HEK293 (cell line): Measurements from ENCODE around the gene PTPRN2.

Experiments used
- KLF9 ChIP-seq: fragments of 450-650 bp; formaldehyde crosslinking; IDR thresholded peaks from 2 replicates; pipeline ENCODE4 v1.5.1; 2016; ENCODE audit warnings: missing biosample characterization, missing genetic modification characterization, low read depth
- PRDM10 ChIP-seq: fragments of 450-650 bp; formaldehyde crosslinking; IDR thresholded peaks from 2 replicates; pipeline ENCODE4 v1.5.1; 2016; ENCODE audit warnings: missing biosample characterization, missing genetic modification characterization
- RBAK ChIP-seq: fragments of 450-650 bp; formaldehyde crosslinking; IDR thresholded peaks from 2 replicates; pipeline ENCODE4 v1.5.1; 2016; ENCODE audit warnings: missing biosample characterization, missing genetic modification characterization
- REST ChIP-seq: fragments of 450-650 bp; formaldehyde crosslinking; IDR thresholded peaks from 2 replicates; pipeline ENCODE4 v1.5.1; 2016; ENCODE audit warnings: missing biosample characterization, missing genetic modification characterization
- ZFP37 ChIP-seq: fragments of 450-650 bp; formaldehyde crosslinking; IDR thresholded peaks from 2 replicates; pipeline ENCODE4 v1.5.1; 2016; ENCODE audit warnings: missing biosample characterization, missing genetic modification characterization
- ZNF23 ChIP-seq: fragments of 450-650 bp; formaldehyde crosslinking; IDR thresholded peaks from 2 replicates; pipeline ENCODE4 v1.5.1; 2016; ENCODE audit warnings: missing biosample characterization, missing genetic modification characterization, borderline replicate concordance
- ZNF274 ChIP-seq, 2 experiments: fragments of 200-500 bp in 1 of 2; fragments of 450-650 bp in 1 of 2; sonication (Bioruptor generic) in 1 of 2; formaldehyde crosslinking in 1 of 2; IDR thresholded peaks; 2 replicates each; pipeline versions ENCODE4 v1.5.1 to v1.6.1; 2014 to 2016; ENCODE audit warnings: borderline replicate concordance in 1 of 2, inconsistent platforms in 1 of 2, low read length in 1 of 2, missing biosample characterization in 1 of 2, missing genetic modification characterization in 1 of 2
- ZNF398 ChIP-seq: fragments of 450-650 bp; formaldehyde crosslinking; IDR thresholded peaks from 2 replicates; pipeline ENCODE4 v1.5.1; 2017; ENCODE audit warnings: missing biosample characterization, missing genetic modification characterization
- ZNF423 ChIP-seq: fragments of 450-650 bp; formaldehyde crosslinking; IDR thresholded peaks from 2 replicates; pipeline ENCODE4 v1.5.1; 2016; ENCODE audit warnings: missing biosample characterization, missing genetic modification characterization
- ZNF449 ChIP-seq: fragments of 450-650 bp; formaldehyde crosslinking; IDR thresholded peaks from 2 replicates; pipeline ENCODE4 v1.5.1; 2017; ENCODE audit warnings: missing biosample characterization, mild to moderate bottlenecking, missing genetic modification characterization, moderate library complexity
- ZNF558 ChIP-seq: fragments of 450-650 bp; formaldehyde crosslinking; IDR thresholded peaks from 2 replicates; pipeline ENCODE4 v1.5.1; 2016; ENCODE audit warnings: missing biosample characterization, missing genetic modification characterization
- ZSCAN4 ChIP-seq: fragments of 450-650 bp; formaldehyde crosslinking; IDR thresholded peaks from 2 replicates; pipeline ENCODE4 v1.5.1; 2017; ENCODE audit warnings: missing biosample characterization, missing genetic modification characterization
- TF ChIP-seq, protein P1 (sequence below): fragments of 450-650 bp; formaldehyde crosslinking; IDR thresholded peaks from 2 replicates; pipeline ENCODE4 v1.5.1; 2016; ENCODE audit warnings: missing biosample characterization, missing genetic modification characterization
- TF ChIP-seq, protein P2 (sequence below): fragments of 450-650 bp; formaldehyde crosslinking; IDR thresholded peaks from 2 replicates; pipeline ENCODE4 v1.5.1; 2016; ENCODE audit warnings: missing biosample characterization, missing genetic modification characterization

- TF ChIP-seq ZNF274 (IDR thresholded peaks at IDR 0.05; ENCODE audit: low read length) = no peak
- no peak for TF ChIP-seq ZNF274 (tag by site-specific recombination; IDR thresholded peaks at IDR 0.05; ENCODE audit: borderline replicate concordance)
- TF ChIP-seq, protein P1, sequence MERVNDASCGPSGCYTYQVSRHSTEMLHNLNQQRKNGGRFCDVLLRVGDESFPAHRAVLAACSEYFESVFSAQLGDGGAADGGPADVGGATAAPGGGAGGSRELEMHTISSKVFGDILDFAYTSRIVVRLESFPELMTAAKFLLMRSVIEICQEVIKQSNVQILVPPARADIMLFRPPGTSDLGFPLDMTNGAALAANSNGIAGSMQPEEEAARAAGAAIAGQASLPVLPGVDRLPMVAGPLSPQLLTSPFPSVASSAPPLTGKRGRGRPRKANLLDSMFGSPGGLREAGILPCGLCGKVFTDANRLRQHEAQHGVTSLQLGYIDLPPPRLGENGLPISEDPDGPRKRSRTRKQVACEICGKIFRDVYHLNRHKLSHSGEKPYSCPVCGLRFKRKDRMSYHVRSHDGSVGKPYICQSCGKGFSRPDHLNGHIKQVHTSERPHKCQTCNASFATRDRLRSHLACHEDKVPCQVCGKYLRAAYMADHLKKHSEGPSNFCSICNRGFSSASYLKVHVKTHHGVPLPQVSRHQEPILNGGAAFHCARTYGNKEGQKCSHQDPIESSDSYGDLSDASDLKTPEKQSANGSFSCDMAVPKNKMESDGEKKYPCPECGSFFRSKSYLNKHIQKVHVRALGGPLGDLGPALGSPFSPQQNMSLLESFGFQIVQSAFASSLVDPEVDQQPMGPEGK (tag by site-specific recombination) = no peak
- no peak for TF ChIP-seq KLF9 (tag by site-specific recombination)
- no peak for TF ChIP-seq PRDM10 (tag by site-specific recombination)
- no peak for TF ChIP-seq REST
- no peak for TF ChIP-seq ZNF423 (tag by site-specific recombination)
- TF ChIP-seq, protein P2, sequence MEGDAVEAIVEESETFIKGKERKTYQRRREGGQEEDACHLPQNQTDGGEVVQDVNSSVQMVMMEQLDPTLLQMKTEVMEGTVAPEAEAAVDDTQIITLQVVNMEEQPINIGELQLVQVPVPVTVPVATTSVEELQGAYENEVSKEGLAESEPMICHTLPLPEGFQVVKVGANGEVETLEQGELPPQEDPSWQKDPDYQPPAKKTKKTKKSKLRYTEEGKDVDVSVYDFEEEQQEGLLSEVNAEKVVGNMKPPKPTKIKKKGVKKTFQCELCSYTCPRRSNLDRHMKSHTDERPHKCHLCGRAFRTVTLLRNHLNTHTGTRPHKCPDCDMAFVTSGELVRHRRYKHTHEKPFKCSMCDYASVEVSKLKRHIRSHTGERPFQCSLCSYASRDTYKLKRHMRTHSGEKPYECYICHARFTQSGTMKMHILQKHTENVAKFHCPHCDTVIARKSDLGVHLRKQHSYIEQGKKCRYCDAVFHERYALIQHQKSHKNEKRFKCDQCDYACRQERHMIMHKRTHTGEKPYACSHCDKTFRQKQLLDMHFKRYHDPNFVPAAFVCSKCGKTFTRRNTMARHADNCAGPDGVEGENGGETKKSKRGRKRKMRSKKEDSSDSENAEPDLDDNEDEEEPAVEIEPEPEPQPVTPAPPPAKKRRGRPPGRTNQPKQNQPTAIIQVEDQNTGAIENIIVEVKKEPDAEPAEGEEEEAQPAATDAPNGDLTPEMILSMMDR (tag by site-specific recombination) = no peak
- TF ChIP-seq ZNF398 (tag by site-specific recombination) = no peak
- TF ChIP-seq RBAK (tag by site-specific recombination) = no peak
- no peak for TF ChIP-seq ZNF449 (tag by site-specific recombination)
- no peak for TF ChIP-seq ZSCAN4 (tag by site-specific recombination)
- no peak for TF ChIP-seq ZNF23
- TF ChIP-seq ZFP37 = no peak
- no peak for TF ChIP-seq ZNF558
Measured at GRCh38 chr7:157496416-157497275, 1091.0 kb downstream of the PTPRN2 start.
